ENCODE results near the gene PRKG1. TPM values are rescaled to one million over a fixed set of nuclear protein-coding genes. Genes with fewer than 3 reads are reported as not detected.

PRKG1 gene
- total and polyA plus RNA-seq, 2 of the 8 experiments (the other 6 are each of a cell fraction or from before 2014, with no cell fraction given) = 4.2 to 15.2 TPM

- TF ChIP-seq CHD7 (IDR thresholded peaks at IDR 0.05; ENCODE audit: insufficient replicate concordance, low read length) = no peak
- no peak for TF ChIP-seq KDM5A (IDR thresholded peaks at IDR 0.05; ENCODE audit: low read length)
- TF ChIP-seq BACH1 (IDR thresholded peaks at IDR 0.05; ENCODE audit: low read length) = no peak
- TF ChIP-seq JUN (IDR thresholded peaks at IDR 0.05; ENCODE audit: low read depth, low read length) = no peak
- no peak for TF ChIP-seq CREB1 (IDR thresholded peaks at IDR 0.05)
- TF ChIP-seq RFX5 (IDR thresholded peaks at IDR 0.05; ENCODE audit: borderline replicate concordance, low read depth, low read length) = no peak
- no peak for TF ChIP-seq CTBP2 (IDR thresholded peaks at IDR 0.05; ENCODE audit: borderline replicate concordance, insufficient read depth, insufficient read length, low read length)
- TF ChIP-seq SUZ12 (IDR thresholded peaks at IDR 0.05; ENCODE audit: low read length) = no peak
- no peak for TF ChIP-seq BRCA1 (IDR thresholded peaks at IDR 0.05; ENCODE audit: low read depth, low read length)
- no peak for TF ChIP-seq ZNF274 (IDR thresholded peaks at IDR 0.05; ENCODE audit: borderline replicate concordance, extremely low read depth, low read length)
- TF ChIP-seq POU5F1 (IDR thresholded peaks at IDR 0.05; ENCODE audit: low read depth, low read length) = no peak
- no peak for TF ChIP-seq EGR1 (IDR thresholded peaks at IDR 0.05; ENCODE audit: borderline replicate concordance, low read depth, low read length)
- TF ChIP-seq GABPA (IDR thresholded peaks at IDR 0.05; ENCODE audit: borderline replicate concordance, insufficient read depth, low read length) = no peak
These were observed 1165.5 kb downstream of the PRKG1 start (continued) for GRCh38 chr10:52239771-52240170.

Measured in H1 (cell line).